Measurements from ENCODE around the gene RIPPLY2.

GRCh38 chr6:83883240-83883639 is 30.1 kb downstream of the RIPPLY2 start:
- no peak for TF ChIP-seq CTCF (IDR thresholded peaks at IDR 0.05)
- TF ChIP-seq POLR2AphosphoS5 (IDR thresholded peaks at IDR 0.05), result no peak
- no peak for TF ChIP-seq EP300 (IDR thresholded peaks at IDR 0.05)
- no peak for TF ChIP-seq POLR2A (IDR thresholded peaks at IDR 0.05)
